ENCODE results near the gene ITPK1. TPM values are rescaled to one million over a fixed set of nuclear protein-coding genes. Genes with fewer than 3 reads are reported as not detected.

Gene ITPK1
- total RNA-seq, 1 experiment from 2014 or later = 66.2 TPM

- no peak overlapping the region for H2AFZ ChIP-seq (ENCODE audit: low read length)
- DNase-seq (no peak), ATAC-seq (no peak)
- H3K9me2 ChIP-seq (replicated peaks; ENCODE audit: low read length) = no peaks in the 10 kb centered on the region
- H3K4me3 ChIP-seq (ENCODE audit: low read length) = no peak overlapping the region
- ChIA-PET POLR2A (ENCODE audit: unreplicated experiment) (no interaction called here), CTCF (no interaction called here)
- H3K27ac ChIP-seq (ENCODE audit: low read length) = no peak overlapping the region
- H3K36me3 ChIP-seq (ENCODE audit: low read depth, low read length) = no peaks in the 10 kb centered on the region
- no TSS peak for BruUV-seq (replicated peaks)
- no peaks in the 10 kb centered on the region for H3K9me3 ChIP-seq (ENCODE audit: low read length)
- no peaks in the 10 kb centered on the region for H3K27me3 ChIP-seq (ENCODE audit: low read length)
- no peaks in the 10 kb centered on the region for H3F3A ChIP-seq (ENCODE audit: low read length, unreplicated experiment)
- no peak overlapping the region for H3K4me2 ChIP-seq (ENCODE audit: low read length)
- no peaks in the 10 kb centered on the region for H3K4me1 ChIP-seq (ENCODE audit: insufficient read depth, low read length)
- H3K79me2 ChIP-seq (ENCODE audit: low read length) = no peaks in the 10 kb centered on the region
- TF ChIP-seq CTCF (conservative IDR thresholded peaks at IDR 0.05; ENCODE audit: low read depth, low read length) (no peak), EZH2phosphoT487 (IDR thresholded peaks at IDR 0.05; ENCODE audit: borderline replicate concordance, low read length) (no peak), EZH2 (IDR thresholded peaks at IDR 0.05; ENCODE audit: low read length, unreplicated experiment) (no peak)
- intact Hi-C loops (cut with micrococcal nuclease) = no loop called here
- H4K20me1 ChIP-seq (ENCODE audit: low read length) = no peaks in the 10 kb centered on the region
- H3K9ac ChIP-seq (ENCODE audit: low read length) = no peak overlapping the region
These were observed 197.8 kb downstream of the ITPK1 start for GRCh38 chr14:92917956-92918355.

GRCh38 chr14:92917041-92917940 is 198.4 kb downstream of the ITPK1 start:
- Histone ChIP-seq H3K27ac (ENCODE audit: low read length) (no peak overlapping the region), H3K9me3 (ENCODE audit: low read length) (no peaks in the 10 kb centered on the region), H3K4me3 (ENCODE audit: low read length) (no peak overlapping the region), H3F3A (ENCODE audit: low read length, unreplicated experiment) (no peaks in the 10 kb centered on the region), H3K27me3 (ENCODE audit: low read length) (no peaks in the 10 kb centered on the region), H3K4me2 (ENCODE audit: low read length) (no peak overlapping the region), H3K79me2 (ENCODE audit: low read length) (no peaks in the 10 kb centered on the region), H2AFZ (ENCODE audit: low read length) (no peak overlapping the region), H3K4me1 (ENCODE audit: insufficient read depth, low read length) (no peaks in the 10 kb centered on the region), H4K20me1 (ENCODE audit: low read length) (no peaks in the 10 kb centered on the region), H3K9ac (ENCODE audit: low read length) (no peak overlapping the region), H3K9me2 (replicated peaks; ENCODE audit: low read length) (no peaks in the 10 kb centered on the region), H3K36me3 (ENCODE audit: low read depth, low read length) (no peaks in the 10 kb centered on the region)
- ATAC-seq = no peak
- no peak for TF ChIP-seq CTCF (conservative IDR thresholded peaks at IDR 0.05; ENCODE audit: low read depth, low read length)
- TF ChIP-seq EZH2phosphoT487 (IDR thresholded peaks at IDR 0.05; ENCODE audit: borderline replicate concordance, low read length) = no peak
- TF ChIP-seq EZH2 (IDR thresholded peaks at IDR 0.05; ENCODE audit: low read length, unreplicated experiment) = no peak
- BruUV-seq (replicated peaks) = no TSS peak
- intact Hi-C loops (cut with micrococcal nuclease) = no loop called here
- POLR2A ChIA-PET (ENCODE audit: unreplicated experiment) = no interaction called here
- DNase-seq = no peak
- CTCF ChIA-PET = no interaction called here

GRCh38 chr14:92916201-92916600 is 199.5 kb downstream of the ITPK1 start:
- ATAC-seq (no peak), DNase-seq (no peak)
- H3K9me2 ChIP-seq (replicated peaks; ENCODE audit: low read length) = no peaks in the 10 kb centered on the region
- H3K27me3 ChIP-seq (ENCODE audit: low read length) = no peaks in the 10 kb centered on the region
- no peak overlapping the region for H3K4me3 ChIP-seq (ENCODE audit: low read length)
- ChIA-PET CTCF (no interaction called here), POLR2A (ENCODE audit: unreplicated experiment) (no interaction called here)
- H3K36me3 ChIP-seq (ENCODE audit: low read depth, low read length) = no peaks in the 10 kb centered on the region
- no peak overlapping the region for H3K9ac ChIP-seq (ENCODE audit: low read length)
- H3F3A ChIP-seq (ENCODE audit: low read length, unreplicated experiment) = no peaks in the 10 kb centered on the region
- no TSS peak for BruUV-seq (replicated peaks)
- no peak overlapping the region for H3K27ac ChIP-seq (ENCODE audit: low read length)
- no peak for TF ChIP-seq CTCF (conservative IDR thresholded peaks at IDR 0.05; ENCODE audit: low read depth, low read length)
- TF ChIP-seq EZH2 (IDR thresholded peaks at IDR 0.05; ENCODE audit: low read length, unreplicated experiment) = no peak
- TF ChIP-seq EZH2phosphoT487 (IDR thresholded peaks at IDR 0.05; ENCODE audit: borderline replicate concordance, low read length) = no peak
- intact Hi-C loops (cut with micrococcal nuclease) = no loop called here
- H3K4me1 ChIP-seq (ENCODE audit: insufficient read depth, low read length) = no peaks in the 10 kb centered on the region
- H2AFZ ChIP-seq (ENCODE audit: low read length) = no peak overlapping the region
- H3K9me3 ChIP-seq (ENCODE audit: low read length) = no peaks in the 10 kb centered on the region
- no peaks in the 10 kb centered on the region for H4K20me1 ChIP-seq (ENCODE audit: low read length)
- H3K79me2 ChIP-seq (ENCODE audit: low read length) = no peaks in the 10 kb centered on the region
- H3K4me2 ChIP-seq (ENCODE audit: low read length) = no peak overlapping the region

All from PC-3 (cell line).